GM12874 (cell line): ENCODE results near the gene PTPN14.

ENCODE experiments used
- TF ChIP-seq, protein P1 (sequence below): IDR thresholded peaks from 2 replicates; pipeline ENCODE4 v1.5.1; 2011; ENCODE audit warnings: low read depth, mild to moderate bottlenecking, control low read depth, low read length, moderate library complexity; ENCODE audit not compliant: insufficient read depth

The PTPN14 gene

DNA sequence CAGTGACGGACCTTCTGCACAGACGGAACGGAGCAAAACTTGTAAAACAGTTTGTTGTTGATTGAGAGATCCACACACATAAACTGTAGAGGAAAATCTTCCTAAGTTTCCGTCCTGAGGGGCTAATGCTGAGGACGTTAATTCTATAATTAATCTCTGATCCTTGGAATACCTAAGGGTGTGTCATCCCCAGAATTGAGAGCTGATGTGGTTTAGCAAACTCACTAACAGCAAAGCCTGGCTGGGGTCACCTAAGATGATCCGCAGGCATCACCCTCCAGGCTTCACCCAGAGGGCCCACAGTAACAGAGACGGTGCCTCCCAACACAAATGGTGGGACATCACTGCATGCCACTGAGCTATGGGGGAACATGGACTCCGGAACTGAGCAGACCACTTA is 172.9 kb downstream of the PTPN14 start:
- TF ChIP-seq, protein P1, sequence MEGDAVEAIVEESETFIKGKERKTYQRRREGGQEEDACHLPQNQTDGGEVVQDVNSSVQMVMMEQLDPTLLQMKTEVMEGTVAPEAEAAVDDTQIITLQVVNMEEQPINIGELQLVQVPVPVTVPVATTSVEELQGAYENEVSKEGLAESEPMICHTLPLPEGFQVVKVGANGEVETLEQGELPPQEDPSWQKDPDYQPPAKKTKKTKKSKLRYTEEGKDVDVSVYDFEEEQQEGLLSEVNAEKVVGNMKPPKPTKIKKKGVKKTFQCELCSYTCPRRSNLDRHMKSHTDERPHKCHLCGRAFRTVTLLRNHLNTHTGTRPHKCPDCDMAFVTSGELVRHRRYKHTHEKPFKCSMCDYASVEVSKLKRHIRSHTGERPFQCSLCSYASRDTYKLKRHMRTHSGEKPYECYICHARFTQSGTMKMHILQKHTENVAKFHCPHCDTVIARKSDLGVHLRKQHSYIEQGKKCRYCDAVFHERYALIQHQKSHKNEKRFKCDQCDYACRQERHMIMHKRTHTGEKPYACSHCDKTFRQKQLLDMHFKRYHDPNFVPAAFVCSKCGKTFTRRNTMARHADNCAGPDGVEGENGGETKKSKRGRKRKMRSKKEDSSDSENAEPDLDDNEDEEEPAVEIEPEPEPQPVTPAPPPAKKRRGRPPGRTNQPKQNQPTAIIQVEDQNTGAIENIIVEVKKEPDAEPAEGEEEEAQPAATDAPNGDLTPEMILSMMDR, result no peak

DNA sequence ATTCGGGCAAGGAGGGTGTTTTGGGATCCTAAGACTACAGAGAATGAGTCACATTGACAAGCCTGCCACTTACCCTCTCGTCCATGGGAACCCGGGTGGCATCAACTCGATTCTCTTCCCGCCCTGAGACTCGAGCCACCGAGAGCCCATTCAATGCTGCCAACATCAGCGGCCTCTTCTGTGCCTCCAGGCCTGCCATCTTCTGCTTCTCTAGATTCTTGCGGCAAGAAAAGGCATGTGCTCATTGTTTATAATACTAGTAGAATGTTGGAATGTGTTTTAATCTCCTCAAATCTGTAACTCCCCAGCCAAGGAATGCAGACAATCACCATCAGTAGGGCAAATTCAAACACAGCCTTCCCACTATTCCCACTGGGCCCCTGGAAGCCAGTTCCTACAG is 173.5 kb downstream of the PTPN14 start:
- TF ChIP-seq, protein P1, result no peak

DNA sequence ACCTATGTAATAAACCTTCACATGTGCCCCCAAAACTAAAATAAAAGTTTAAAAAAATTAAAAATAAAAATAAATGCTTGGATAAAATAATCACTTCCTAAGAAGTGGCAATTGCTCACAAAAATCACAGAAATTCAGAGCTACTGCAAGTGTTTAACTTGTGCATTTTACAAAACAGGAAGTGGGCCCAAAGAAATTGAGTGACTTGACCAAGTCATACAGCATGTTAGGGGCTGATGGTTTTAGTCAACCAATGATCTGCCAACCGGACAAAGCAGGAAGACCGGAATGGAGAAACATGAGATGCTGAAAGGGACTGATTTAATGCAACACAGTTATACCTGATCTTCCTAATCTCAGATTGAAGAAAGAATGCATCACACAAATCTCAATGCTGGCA is 173.9 kb downstream of the PTPN14 start:
- TF ChIP-seq, protein P1, result no peak

DNA sequence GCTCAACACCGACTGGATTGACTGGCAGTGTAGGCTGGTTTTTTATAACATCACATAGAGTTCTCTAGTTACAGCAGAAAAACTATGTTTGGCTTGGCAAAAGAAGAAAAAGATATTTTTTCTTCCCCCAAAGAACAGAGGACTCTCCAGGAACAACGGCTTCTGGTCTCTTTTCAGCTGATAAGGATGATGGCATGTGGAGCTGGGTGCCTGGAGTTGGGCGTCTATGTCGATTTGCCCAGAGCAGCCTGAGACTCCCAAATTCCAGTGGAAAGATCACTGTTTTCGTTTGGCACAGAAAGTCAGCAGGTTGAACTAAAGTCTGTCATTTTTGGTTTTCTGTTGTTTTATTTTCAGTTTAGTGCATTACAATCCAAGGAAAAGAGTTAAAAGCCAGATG is 179.3 kb downstream of the PTPN14 start:
- TF ChIP-seq, protein P1, result no peak

GRCh38 chr1:214370615-214371014 is 180.8 kb downstream of the PTPN14 start:
- TF ChIP-seq, protein P1, result no peak

DNA sequence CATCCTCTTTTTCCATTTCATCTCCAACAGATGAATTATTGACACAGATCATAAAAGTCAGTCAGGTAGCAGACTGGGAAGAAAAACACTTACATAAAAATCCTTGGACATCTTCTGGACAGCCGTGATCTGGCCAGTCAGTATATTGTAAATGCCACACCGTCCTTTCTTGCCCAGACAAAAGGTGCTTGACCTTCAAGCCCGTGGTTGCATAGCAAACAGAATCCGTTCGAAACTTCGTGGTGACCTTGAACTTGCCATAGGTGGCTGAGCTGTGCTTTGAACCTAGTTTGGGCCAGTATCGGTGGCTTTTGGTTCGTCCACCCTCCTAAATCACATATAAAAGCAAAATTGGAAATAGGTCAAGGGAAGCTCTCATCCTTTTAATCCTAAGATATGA is 182.0 kb downstream of the PTPN14 start:
- TF ChIP-seq, protein P1, result no peak

- TF ChIP-seq, protein P1, result no peak
Measured at GRCh38 chr1:214367841-214368240, 183.6 kb downstream of the PTPN14 start.
